Measurements from ENCODE around the gene SHKBP1. TPM values are rescaled to one million over a fixed set of nuclear protein-coding genes. Genes with fewer than 3 reads are reported as not detected.

The SHKBP1 gene
- total and polyA plus RNA-seq, 9 of the 15 experiments (the other 6 are each of a cell fraction or from before 2014, with no cell fraction given): 1.2 to 58.1 (median 22.3) TPM

DNA sequence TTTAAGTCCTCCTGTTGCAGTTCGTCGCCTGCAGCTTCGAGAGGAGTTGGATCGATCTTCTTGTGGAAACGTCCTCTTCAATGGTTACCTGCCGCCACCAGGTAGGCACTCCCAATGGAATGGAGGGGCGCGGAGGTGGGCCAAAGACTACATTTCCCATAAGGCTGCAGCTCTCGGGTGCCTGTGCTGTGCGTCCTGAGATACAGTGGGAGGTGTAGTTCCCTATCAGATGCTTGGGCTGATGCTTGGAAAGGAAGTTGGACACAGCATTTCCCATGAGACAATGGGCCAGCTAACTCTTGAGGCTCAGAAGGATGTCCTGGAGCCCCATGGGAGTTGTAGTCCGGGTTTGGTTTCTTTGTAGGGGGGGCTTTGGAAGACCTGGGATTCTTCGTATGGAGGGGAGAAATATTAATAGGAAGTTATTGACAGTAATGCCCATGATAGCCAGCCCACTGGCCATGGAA is 1.8 kb downstream of the SHKBP1 start (continued):
- TF ChIP-seq, protein P1, sequence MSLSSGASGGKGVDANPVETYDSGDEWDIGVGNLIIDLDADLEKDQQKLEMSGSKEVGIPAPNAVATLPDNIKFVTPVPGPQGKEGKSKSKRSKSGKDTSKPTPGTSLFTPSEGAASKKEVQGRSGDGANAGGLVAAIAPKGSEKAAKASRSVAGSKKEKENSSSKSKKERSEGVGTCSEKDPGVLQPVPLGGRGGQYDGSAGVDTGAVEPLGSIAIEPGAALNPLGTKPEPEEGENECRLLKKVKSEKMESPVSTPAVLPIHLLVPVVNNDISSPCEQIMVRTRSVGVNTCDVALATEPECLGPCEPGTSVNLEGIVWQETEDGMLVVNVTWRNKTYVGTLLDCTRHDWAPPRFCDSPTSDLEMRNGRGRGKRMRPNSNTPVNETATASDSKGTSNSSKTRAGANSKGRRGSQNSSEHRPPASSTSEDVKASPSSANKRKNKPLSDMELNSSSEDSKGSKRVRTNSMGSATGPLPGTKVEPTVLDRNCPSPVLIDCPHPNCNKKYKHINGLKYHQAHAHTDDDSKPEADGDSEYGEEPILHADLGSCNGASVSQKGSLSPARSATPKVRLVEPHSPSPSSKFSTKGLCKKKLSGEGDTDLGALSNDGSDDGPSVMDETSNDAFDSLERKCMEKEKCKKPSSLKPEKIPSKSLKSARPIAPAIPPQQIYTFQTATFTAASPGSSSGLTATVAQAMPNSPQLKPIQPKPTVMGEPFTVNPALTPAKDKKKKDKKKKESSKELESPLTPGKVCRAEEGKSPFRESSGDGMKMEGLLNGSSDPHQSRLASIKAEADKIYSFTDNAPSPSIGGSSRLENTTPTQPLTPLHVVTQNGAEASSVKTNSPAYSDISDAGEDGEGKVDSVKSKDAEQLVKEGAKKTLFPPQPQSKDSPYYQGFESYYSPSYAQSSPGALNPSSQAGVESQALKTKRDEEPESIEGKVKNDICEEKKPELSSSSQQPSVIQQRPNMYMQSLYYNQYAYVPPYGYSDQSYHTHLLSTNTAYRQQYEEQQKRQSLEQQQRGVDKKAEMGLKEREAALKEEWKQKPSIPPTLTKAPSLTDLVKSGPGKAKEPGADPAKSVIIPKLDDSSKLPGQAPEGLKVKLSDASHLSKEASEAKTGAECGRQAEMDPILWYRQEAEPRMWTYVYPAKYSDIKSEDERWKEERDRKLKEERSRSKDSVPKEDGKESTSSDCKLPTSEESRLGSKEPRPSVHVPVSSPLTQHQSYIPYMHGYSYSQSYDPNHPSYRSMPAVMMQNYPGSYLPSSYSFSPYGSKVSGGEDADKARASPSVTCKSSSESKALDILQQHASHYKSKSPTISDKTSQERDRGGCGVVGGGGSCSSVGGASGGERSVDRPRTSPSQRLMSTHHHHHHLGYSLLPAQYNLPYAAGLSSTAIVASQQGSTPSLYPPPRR (CRISPR knock-in tag; IDR thresholded peaks at IDR 0.05; ENCODE audit: borderline replicate concordance): no peak
- no peak for TF ChIP-seq RBM39 (optimal IDR thresholded peaks at IDR 0.05; ENCODE audit: low read depth, low read length)
- no peak for TF ChIP-seq PHF21A (IDR thresholded peaks at IDR 0.05; ENCODE audit: borderline replicate concordance, low read depth)
- TF ChIP-seq KLF10 (CRISPR knock-in tag; IDR thresholded peaks at IDR 0.05): no peak
- TF ChIP-seq ZNF12 (CRISPR knock-in tag; IDR thresholded peaks at IDR 0.05): no peak
- peak; percentile 55 for TF ChIP-seq SP1 (CRISPR knock-in tag; IDR thresholded peaks at IDR 0.05)
- TF ChIP-seq SAFB (IDR thresholded peaks at IDR 0.05; ENCODE audit: borderline replicate concordance, low read depth, low read length): no peak
- no peak for TF ChIP-seq NFE2L1 (tag; IDR thresholded peaks at IDR 0.05; ENCODE audit: borderline replicate concordance, low read depth)
- TF ChIP-seq ARID1B (IDR thresholded peaks at IDR 0.05): no peak
- TF ChIP-seq GMEB1 (CRISPR knock-in tag; IDR thresholded peaks at IDR 0.05): no peak; the same call in 1 of the 2 replicates
- no peak for TF ChIP-seq C11orf30 (IDR thresholded peaks at IDR 0.05; ENCODE audit: low read depth)
- TF ChIP-seq SREBF2 (CRISPR knock-in tag; IDR thresholded peaks at IDR 0.05): no peak
- TF ChIP-seq ASH1L (IDR thresholded peaks at IDR 0.05; ENCODE audit: borderline replicate concordance, low read depth, partially characterized antibody): peak; percentile 67
- no peak for TF ChIP-seq STAG1 (CRISPR knock-in tag; IDR thresholded peaks at IDR 0.05; ENCODE audit: borderline replicate concordance)
- no peak for TF ChIP-seq RBM17 (IDR thresholded peaks at IDR 0.05; ENCODE audit: borderline replicate concordance, low read depth, low read length)
- TF ChIP-seq SRF (CRISPR knock-in tag; IDR thresholded peaks at IDR 0.05): no peak
- no peak for TF ChIP-seq KDM1A (IDR thresholded peaks at IDR 0.05)
- TF ChIP-seq HEY1 (CRISPR knock-in tag; IDR thresholded peaks at IDR 0.05; ENCODE audit: borderline replicate concordance): no peak
- no peak; the same call in 1 of the 2 replicates for TF ChIP-seq CTBP1 (IDR thresholded peaks at IDR 0.05; ENCODE audit: borderline replicate concordance)
- TF ChIP-seq ZBED1 (IDR thresholded peaks at IDR 0.05): no peak
- TF ChIP-seq, protein P2, sequence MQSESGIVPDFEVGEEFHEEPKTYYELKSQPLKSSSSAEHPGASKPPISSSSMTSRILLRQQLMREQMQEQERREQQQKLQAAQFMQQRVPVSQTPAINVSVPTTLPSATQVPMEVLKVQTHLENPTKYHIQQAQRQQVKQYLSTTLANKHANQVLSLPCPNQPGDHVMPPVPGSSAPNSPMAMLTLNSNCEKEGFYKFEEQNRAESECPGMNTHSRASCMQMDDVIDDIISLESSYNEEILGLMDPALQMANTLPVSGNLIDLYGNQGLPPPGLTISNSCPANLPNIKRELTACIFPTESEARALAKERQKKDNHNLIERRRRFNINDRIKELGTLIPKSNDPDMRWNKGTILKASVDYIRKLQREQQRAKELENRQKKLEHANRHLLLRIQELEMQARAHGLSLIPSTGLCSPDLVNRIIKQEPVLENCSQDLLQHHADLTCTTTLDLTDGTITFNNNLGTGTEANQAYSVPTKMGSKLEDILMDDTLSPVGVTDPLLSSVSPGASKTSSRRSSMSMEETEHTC (IDR thresholded peaks at IDR 0.05): no peak
- TF ChIP-seq HNRNPUL1 (IDR thresholded peaks at IDR 0.05; ENCODE audit: low read length): no peak
- no peak for TF ChIP-seq MCM5 (IDR thresholded peaks at IDR 0.05; ENCODE audit: low read depth)

Measured in K562 (cell line).